ELF-1 (cell line): Measurements from ENCODE around the gene TBC1D10A.

Experiments
- DNase-seq: peaks from one replicate; pipeline ENCODE4 v3.0.0-alpha.2; 2016; ENCODE audit warnings: low read depth, low spot score

The TBC1D10A gene

DNA sequence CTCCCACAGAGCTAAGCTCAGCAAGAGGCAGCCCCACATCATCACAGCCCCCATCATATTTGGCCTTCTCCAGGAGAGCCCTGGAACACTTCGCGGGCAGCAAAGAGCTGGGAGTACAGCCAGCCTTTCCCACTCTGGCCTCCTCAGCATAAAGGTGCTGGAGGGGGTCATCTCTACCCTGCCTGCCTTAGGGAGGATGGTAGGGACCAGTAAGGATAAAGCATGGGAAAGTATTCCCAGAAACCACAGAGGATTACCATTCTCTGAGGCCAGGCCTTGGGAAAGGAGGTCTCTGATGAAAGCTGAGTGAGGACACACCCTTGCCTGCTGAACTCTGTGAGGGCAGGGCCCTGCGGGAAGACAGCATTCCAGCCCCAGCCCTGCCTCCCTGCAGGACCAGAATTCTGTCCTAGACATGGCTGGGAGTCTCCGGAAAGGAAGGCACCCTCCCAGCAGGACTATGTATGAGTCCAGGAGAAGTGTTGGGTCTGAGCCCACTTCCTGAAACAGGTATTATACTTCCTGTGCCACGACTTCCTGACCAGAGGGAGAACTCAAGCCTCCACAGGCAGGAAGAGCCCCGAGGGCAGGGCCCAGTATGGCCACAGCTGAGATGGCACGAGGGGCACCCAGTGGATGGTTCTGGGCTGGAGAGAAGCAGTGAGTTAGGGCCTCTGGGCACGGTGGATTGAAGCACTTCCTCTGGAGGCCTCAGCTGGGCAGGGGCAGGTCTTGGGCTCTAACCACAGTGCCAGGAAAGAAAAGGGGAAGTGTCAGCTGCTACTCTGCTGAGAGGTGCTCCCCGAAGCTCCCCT lies 24.5 kb downstream of the TBC1D10A start:
- peak; percentile 52 for DNase-seq

DNA sequence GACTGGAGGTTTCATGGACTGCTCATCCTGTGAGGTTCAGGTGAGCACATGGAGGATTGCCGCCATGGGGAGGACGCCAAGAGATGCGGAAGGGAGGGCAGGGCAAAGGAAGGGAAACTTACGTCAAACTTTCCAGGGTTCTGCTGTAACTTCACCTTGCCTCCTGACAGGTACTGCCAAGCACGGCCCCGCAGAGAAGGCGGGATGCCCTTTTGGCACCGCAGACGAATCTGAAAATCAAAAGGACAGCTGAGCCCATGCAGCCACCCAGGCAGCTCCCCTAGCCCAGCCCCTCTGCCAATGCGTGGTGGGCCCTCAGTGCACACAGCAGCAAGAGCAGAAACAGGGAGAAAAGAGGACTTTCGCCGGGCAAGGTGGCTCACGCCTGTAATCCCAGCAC lies 27.4 kb downstream of the TBC1D10A start:
- DNase-seq = no peak

DNA sequence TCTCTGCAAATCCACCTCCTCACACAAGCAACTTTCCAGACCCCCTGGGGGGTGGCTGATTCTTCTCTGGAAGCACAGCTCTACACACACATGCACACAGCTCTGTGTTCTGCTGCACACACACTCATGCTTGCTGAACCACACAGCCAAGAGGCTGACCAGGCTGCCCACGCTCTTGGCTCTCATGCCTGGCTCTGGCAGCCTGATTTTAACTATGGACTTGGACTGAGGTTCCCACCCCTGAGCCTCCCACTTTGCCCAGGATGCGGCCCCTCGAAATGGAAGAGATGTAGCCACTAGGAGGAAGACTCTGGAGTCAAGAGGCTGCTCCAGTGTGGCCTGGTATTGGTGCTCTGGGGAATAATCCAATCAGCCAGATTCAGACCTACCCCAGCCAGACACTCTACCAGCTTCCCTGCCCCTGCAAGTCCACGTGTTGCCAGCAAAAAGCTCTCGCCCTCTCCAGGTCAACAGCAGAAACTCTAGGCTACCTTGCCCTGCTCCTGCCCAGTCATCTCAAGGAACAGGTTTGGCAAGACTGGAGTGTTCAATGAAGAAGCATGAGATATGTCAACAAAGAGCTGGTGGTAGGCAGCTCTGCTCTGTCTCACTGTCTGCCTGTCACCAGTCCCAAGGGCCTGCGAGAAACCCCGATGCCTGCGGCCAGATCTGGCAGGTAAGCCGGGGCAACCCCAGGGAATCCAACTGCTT lies 28.6 kb downstream of the TBC1D10A start:
- DNase-seq = peak; percentile 85

DNA sequence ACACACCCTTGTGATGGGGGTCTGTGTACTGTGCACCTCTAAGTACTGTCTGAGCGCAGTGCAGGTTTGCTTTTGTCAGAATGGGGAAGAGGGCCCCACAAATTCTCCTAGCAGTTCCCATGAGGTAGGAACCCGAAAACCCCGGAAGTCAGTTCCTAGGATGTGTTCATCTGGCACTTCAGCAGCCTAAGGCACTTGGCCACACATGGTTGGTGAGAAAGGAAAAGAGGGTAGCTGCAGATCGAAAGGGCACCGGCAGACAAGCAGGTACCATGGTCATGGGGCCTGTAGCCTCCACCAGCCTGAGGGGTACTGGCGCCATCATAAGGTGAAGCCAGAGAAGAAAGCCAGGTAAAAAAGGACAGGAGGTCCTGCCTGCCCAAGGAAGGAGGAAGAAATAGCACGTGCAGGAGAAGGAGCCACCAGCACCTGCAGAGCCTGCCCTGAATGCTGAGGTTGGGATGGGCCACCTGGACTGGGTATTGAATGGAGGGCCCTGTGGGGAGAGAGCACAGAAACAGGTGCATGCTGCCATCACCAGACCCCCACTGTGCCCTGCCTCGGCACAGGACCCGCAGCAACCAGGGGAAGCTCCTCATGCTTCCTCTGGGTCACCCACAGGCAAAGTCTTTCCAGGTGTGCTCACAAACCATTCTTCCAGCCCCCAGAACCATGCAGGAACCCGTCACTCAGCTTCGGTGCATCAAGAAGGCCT lies 29.3 kb downstream of the TBC1D10A start:
- DNase-seq = no peak

DNA sequence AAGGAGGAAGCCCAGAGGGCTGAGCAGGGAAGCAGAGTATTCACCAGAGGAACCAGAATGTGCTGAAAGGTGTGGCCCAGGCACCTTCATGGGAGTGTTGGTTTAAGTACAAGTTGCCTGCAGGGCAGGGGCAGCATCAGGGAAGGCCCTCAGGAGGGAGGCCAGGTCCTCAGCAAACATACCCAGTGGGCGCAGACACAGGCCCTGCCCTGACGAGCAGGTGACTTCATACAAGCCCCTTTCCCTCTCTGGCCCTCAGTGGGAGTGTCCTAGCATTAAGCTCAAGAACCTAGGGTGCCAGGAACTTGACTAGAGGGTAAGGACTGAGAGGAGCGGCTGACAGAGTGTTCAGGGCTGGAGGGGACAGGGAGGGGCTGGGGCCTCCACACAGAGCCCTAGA lies 29.9 kb downstream of the TBC1D10A start:
- DNase-seq = no peak

DNA sequence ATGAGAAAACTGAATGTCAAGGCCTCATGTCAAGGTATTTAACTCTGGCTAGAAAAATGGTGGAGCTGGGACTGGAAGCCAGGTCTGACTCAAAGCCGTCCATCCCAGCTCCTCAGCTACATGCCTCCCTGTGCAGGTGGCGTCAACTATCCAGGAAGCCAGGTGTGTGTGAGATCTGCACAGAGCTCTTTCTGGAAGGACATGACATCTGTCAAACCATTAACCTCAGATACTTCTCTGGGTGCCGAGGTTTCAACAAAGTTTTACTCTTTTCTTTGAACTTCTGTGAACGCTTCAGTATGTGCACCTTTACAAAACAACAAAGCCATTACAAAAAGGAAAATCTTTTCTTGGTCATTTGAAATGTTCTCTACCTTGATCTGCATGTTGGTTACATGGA lies 30.4 kb downstream of the TBC1D10A start:
- no peak for DNase-seq

DNA sequence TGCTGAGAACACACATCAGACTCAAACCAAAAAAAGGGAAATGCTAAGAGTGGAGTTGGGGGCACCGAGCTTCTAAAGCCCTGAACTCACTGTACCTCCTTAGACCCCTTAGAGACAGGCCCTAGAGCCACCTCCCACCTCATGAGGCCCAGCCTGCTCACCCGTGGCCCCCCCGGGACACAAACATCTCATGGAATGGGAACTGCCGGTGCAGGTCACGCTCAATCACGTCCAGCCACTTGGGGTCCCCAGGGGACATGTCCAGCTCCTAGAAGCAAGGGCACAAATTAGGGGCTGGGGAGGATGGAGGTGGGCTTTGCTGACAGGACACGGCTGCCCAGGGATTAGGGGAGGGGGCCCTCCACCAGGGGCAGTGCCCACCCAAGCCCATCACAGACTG lies 31.2 kb downstream of the TBC1D10A start:
- no peak for DNase-seq

DNA sequence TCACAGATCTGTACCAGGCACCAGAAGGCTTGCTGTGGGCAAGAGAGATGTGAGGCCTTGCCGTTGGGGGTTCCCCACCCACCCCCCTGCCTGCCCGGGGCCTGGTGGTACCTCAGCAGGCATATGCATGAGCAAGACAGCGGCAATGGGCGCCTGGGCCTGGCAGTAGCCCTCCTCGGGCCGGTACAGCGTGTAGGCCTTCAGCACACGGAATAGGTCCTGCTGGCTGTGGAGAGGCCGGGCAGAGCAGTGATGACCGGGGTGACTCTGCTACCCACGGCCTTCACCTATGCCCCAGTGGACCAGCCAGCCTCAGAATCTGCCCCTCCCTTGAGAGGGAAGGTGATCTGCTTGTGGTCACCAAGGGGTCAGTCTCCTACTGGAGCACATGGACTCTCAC lies 31.9 kb downstream of the TBC1D10A start:
- DNase-seq = no peak

DNA sequence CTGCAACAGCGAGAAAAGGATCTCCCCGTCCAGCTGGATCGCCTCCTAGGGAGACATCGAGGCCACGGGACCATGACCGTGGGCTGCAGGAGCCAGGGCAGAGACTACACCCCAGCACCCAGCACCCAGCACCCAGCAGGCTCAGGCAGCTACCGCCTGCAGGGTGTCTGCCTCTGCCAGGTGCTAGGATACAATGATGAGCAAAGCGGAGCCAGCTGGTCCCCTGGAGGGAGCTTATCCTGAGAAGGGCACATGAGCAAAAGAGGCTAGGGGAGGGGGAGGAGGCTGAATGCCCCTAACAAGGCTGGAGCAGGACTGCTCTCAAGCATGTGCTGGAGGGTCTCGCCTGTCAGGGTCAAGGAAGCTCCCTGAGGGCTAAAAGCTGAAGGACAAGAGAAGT lies 32.7 kb downstream of the TBC1D10A start:
- no peak for DNase-seq

DNA sequence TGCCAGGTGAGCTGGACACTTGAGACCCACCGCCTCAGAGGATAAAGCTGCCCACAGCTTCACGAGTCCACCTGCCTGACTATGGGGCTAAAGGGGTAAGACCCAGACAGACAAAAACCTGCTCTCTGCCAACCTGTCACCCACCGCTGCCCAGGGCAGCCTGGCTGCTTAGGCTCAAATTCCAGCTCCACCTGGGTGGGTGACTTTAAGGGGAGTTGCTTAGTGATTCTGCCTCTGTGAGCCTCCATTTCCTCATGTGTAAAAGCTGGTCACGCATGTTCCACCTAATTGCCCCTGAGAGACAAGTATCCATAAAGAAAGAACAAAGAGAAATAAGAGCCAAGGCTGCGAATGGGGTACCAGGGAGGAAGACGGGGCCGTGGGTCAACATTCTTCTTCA lies 33.7 kb downstream of the TBC1D10A start:
- no peak for DNase-seq

DNA sequence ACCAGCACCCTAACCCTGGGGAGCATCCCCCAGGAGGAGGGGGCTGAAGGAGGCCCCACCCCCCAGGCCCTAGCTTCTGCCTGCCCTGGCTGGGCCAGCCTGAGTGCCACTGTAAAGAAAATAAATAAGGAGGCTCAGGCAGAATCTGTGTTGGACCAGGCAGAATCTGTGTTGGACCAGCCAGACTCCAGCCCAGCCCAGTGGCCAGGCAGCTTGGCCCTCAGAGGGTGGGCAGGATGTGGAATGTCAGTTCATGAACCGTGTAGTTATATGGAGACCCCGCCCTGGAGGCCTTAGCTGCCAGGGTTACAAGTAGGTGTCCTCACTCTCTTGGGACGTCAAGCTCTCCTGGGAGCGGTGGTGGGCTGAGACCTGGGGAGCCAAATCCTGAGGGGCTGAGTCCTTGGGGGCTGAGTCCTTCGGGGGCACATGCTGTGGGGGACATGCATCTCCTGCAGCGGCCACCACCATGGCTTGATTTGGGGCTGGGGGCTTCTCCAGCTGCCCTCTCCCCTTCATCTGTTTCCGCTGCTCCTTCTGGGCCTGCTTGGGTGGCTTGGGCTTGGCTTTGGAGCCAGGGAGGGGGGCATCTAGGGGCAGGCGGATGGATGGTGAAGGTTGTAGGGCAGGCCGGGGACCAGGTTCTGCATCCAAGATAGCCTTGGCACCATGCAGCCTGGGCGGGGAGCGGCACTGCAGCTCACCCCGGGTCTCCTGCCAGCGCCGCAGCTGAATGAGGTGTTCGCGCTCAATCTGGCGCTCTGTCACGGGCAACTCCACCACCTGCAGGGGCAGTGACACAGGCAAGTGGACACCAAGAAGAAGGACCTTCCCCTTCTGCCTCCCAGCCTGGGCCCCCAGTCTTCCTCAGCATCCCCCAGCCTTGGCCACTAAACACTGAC lies 34.4 kb downstream of the TBC1D10A start:
- no peak for DNase-seq

DNA sequence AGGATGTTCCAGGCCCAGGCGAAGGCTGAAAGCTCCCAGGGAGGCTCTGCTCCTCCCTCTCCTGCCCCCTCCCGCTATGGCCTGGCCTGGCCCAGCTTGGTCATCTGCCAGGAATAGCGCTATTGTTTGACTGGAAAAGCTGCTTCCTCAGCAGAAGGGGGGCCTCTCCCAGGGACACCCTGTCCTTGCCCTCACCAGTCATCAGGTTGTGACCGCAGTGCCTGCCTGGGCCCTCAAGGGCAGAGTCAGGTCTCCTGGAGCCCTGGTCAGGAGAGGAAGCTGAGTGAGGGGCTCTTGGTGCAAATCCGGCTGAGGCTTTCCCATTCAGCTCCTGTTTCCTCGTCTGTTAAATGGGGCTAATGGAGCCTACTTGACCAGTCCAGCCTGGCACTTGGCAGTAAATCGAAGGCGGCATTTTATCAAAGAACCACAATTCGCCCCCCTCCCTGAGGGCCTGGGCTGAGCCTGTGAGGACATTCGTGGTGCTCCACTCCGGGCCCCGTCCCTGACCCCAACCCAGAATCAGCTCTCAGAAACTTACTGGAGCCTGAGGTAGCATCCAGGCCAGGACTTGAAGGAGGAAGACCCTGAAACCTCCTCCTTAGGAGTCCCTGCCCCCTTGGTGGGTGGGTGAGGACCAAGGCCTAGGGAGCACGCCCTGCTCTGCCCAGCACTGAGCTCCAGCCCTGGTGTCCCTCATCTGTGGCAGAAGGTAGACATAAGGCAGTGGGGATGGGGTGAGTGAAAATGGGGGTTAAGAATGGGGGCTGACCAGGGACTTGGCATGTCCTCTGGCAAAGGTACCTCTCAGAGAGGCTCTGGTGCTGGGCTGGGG lies 35.5 kb downstream of the TBC1D10A start:
- peak; percentile 40 for DNase-seq

DNA sequence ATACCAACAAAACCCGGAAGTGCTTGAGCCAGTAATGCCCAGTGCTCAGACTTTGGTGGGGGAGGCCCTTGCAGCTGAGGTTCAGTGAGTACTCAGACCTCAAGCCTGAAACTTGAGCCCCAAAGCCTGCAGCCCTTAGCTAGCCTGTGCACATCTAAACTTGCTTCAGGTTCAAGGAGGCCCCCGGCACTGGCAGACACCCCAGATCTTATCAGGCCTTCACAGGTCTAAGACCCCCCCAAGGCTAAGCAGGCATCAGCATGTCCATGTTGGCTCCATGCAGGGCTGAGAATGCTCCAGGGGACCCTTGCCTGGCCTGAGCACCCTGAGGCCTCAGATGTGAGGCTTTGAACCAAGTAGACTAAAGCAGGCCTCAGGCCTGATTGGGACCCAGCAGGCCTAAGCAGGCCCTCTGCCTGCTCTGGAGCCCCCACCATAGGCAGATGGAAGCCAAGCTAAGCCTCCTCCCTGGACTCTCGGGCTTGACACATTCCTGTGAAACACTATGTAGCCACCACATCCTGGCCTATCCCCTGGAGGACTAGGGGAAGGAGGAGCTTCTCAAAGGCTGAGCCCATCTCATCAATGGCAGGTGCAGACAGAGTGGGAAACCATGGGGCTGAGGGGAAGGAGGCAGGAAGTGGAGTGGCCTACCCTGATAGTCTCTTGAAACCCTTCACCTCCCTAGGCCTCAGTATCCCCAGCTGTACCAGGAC lies 36.2 kb downstream of the TBC1D10A start:
- DNase-seq = peak; percentile 64

DNA sequence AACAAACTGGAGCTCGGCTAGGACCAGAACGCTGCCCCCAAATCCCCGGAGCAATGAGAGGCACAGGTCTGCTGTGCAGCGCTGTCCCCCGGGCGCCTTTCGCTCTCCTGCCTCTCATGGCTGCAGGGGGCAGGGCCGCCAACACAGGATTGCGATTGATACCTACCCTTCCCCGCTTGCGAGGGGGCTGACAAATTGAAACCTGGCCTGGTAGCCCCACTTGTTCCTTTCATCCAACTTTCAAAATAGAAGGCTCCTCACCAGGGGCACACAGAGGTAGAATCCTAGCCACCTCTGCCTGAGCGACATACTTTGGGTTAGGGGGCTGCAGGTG lies 36.8 kb downstream of the TBC1D10A start:
- DNase-seq = no peak

DNA sequence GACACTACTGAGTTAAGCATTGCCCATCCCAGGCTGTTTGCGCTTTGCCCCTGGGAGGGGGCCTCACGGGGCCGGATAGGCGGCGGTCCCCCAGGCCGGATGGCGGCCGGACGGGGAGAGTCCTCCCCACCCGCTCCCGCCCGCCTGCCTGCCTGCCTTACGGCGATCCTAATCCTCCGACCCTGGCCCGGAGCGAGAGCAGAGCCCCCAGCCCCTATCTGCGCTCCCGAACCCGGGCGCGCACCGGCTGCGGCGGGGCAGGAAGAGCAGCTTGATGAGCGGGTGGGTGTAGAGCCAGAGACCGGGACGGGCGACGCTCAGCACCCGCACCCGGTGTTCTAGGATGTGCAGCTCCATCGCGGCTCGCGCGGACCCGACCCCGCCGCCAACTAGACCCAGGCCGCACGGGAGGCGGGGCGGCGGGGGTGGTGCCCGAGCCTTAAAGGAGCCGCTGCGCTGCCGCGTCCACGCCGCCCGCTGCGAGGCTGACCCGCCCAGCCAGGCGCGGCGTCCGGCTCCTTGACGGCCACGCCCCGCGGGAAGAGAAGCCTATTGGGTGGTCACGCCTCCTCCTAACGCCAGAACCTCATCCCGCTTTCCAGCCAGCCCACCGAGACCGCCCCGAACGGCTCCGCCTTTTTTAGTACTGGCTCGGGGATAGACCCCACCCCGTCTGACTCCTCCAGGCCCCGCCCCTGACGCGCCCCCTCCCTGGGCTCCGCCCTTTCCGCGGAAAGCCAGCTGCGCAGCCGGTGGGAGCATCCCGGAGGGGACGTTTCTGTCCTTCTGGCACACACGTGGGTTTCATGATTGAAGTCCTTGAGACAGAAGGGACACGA lies 37.4 kb downstream of the TBC1D10A start, which contains the start of gene CASTOR1:
Gene CASTOR1, minus strand, starts transcription at position 365 of the 839 bp plus-strand sequence. Its CDS starts 8 bp downstream, at position 357.
- DNase-seq = peak; percentile 99

DNA sequence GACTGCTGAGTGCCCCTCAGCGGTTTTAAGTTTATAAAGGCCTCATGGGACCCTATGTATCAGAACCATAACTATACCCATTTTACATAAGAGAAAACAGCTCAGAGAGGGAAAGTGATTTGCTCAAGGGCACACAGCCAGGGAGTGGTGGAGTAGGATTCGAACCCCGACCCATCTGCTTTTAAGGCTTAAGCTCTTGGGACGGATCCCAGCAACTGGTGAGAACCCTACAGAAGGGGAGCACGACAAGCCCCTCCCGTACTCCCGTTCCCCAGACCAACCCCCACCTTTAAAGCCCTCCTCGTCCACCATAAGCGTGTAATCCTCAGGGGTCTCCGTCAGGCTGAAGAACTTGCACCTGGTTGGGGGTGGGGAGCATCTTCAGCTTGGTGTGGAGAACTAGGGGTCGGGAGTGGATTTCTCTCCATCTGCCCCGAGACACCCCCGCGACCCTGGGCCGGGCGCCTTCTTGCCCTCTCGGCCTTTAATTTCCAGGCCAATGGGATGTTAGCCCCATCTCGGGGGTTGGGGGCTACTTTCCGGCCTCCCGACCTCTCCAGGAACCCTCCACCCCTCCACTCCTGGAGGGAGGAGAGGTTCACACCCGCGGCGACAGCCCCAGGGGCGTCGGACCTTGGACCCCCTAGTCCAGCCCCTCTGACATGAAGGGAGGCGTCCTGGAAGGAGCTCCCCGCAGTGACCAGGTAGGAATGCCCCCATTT lies 38.2 kb downstream of the TBC1D10A start:
- DNase-seq = no peak

DNA sequence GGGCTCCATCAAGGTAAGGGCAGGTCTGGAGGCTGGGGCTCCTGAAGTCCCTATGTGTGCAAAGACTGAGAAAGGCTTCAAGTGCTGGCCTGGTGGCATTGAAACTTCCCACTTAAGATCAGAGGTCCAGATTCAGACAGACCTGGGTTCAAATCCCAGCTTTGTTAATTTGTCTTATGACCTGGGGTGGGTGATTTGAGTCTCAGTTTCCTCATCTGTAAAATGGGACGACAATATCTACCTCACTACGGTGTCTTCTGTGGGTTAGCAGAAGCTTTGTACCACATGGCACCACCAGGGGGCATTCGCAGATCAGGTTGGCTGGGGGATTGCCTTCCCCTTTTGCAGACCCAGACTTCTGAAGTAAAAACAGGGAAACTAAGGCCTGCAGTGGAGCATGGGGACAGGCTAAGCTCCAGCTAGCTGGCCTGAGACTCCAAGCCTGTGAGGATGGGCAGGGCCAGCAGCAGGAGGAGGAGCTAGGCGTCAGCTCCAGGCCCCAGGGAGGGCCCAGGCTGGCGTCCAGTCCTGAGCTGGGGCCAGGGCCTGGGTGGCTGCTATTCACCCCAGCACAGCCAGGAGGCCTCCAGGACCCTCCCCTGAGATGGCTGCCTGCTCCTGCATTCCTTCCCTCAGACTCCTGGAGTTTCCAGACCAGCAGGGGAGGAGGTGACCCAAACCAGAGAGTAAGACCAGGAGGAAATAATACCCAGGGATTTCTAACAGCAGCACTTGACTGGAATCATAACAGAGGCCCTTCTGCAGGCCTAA lies 38.9 kb downstream of the TBC1D10A start:
- peak; percentile 98 for DNase-seq
